ENCODE results near the gene RASA4B.
"Not testable (repeated sequence)": the region's sequence is repeated elsewhere in the genome, so short reads cannot be mapped to it uniquely, and the experiment has no call there.

GRCh38 chr7:102493220-102493935 lies 24.2 kb downstream of the RASA4B start:
- not testable (repeated sequence) for TF ChIP-seq CTCF (IDR thresholded peaks at IDR 0.05; ENCODE audit: low read depth, low read length); EZH2phosphoT487 (IDR thresholded peaks at IDR 0.05; ENCODE audit: low read depth)
